DMS153 treated with DMSO at 0.1 percent for 48 hours (cell line): ENCODE results near the gene KLHL34.

Experiments used
- DNase-seq: peaks from one replicate; lab custom pipeline; 2025; ENCODE audit not compliant: unreplicated experiment; lab: John Stamatoyannopoulos, UW

The KLHL34 gene, protein sequence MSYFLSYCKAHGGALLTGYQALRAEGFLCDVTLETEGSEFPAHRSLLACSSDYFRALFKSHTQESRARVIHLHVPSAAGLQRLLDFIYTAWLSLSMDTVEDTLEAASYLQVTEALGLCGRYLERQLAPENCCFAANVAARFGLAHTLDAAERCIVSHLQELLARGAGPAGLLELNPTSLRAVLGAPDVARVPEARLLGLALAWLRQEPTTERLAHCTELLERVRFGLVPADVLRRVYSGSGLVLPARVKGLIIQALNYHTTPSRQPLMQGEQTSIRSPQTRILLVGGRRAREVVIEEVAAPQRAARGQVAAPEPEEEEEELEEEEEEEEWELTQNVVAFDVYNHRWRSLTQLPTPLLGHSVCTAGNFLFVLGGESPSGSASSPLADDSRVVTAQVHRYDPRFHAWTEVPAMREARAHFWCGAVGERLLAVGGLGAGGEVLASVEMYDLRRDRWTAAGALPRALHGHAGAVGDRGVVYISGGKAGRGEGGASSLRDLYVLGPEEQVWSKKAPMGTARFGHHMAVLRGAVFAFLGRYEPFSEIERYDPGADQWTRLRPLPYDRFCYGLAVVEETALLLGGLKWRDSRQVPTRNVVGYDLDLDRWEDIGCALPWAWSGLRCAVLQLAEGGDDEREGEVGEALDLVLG

GRCh38 chrX:21658152-21658737 lies at the start of gene KLHL34:
KLHL34 (minus strand) TSS chrX:21658330; CDS start chrX:21657788, 542 bp downstream.
- no peak for DNase-seq

- DNase-seq, result no peak
Measured at GRCh38 chrX:21705225-21705624, 47.1 kb upstream of the KLHL34 start.

DNA sequence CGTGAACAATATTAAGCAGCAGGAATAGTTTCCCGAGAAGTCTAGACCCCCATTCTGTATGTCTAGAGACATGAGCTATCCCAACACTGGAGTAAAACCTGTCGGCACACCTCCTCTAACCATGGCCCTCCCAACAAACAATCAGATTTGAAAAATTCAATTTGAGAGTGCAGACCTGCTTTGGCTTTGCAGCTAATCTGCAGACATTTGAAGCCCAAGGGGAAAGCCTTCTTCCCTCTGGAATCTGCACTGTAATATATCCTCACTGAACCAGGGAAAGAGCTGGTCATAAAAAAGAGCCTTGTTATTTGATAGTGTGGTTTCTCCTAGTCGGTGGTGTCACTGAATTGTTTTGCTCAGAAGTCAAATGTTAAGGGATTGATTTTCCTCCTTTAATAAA lies 44.6 kb upstream of the KLHL34 start:
- no peak for DNase-seq

DNA sequence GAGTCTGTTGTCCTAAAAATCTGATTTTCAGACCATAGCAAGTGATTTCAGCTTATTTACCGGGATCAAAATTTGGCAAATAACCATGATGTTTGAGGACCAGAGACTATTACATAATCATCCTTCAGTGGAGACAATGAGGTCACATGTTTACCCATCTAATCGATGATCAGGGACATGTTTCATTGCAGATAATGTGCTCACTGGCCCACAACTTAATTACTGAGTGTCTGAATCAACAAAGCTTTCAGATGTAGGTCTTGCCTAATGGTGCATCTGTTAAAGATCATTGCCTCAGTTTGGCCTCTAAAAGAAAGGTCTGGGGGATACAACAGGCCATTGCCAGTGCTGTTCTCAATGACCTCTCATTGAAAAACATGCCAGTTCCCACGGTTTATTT lies 42.8 kb upstream of the KLHL34 start:
- no peak for DNase-seq

DNA sequence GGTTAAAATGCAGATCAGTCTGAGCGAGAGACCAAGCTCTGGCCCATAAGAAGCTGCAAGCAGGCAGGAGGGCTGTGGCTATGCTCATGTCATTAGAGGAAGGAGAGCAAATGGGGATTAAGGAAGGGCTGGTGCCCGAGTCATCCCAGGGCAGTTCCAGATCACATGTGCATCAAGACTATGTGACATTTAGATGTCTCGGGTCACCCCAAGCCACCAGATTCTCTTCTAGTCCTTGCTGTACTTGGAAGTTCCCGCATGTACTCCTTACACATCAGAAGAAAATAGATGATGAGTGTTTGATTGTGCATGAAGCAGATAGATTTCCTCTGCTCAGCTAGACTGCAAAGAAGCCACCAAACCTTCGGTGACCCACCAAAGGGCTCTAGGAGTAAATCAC lies 42.1 kb upstream of the KLHL34 start:
- no peak for DNase-seq

DNA sequence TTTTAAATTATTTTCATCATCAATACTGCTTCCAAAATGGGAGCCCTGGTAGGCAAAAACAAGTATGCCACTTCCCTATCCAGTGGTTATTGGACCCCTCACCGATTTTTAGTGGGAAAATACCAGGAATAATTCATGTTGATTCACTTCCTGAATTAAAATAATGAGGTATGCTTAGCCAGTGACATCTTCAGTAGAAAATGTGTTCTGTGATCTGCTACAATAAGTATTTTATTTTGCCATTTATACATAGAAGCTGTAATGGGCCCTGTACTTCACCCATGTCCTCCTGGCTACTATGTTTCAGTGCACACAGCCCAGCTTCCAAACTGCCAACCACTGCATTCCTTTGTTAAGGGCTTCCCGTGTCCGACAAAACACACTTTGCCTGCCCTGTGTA lies 41.0 kb upstream of the KLHL34 start:
- no peak for DNase-seq

GRCh38 chrX:21698272-21698671 lies 40.1 kb upstream of the KLHL34 start:
- no peak for DNase-seq

DNA sequence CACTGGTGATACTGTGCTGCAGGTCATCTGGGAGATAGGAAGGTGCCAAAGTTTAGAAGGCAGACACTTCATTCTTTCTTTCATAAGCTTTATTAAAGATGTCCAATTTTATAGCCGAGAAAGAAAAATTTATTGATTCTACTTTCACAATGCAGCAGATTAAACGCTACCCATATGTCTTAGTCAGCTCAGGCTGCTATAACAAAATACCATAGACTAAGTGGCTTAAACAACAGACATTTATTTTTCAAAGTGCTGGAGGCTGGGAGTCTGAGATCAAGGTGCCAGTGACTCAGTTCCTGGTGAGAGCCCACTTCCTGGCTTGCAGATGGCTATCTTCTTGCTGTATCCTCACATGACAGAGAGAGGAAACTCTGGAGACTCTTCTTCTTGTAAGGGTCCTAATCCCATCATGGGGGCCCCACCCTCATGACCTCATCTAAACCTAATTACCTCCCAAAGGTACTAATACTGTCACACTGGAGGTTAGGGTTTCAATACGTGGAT lies 33.4 kb upstream of the KLHL34 start:
- no peak for DNase-seq

DNA sequence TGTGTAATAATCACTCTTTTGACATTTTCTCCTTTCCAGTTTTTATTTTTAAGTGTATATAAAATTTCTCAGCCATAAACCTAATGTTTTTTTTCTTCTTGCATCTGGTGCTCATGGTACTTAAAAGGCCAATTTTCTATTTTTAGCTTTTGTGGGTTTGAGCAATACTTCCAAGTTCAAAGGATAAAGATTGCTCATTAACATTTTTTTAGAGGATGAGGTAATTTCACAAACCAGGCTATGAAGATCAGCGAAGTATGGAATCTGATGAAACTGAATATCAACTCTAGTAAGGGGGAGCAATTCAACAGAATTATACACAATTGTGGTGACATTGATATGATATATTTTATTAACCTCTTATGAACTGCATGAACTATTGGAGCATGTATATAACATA lies 25.8 kb upstream of the KLHL34 start:
- no peak for DNase-seq

DNA sequence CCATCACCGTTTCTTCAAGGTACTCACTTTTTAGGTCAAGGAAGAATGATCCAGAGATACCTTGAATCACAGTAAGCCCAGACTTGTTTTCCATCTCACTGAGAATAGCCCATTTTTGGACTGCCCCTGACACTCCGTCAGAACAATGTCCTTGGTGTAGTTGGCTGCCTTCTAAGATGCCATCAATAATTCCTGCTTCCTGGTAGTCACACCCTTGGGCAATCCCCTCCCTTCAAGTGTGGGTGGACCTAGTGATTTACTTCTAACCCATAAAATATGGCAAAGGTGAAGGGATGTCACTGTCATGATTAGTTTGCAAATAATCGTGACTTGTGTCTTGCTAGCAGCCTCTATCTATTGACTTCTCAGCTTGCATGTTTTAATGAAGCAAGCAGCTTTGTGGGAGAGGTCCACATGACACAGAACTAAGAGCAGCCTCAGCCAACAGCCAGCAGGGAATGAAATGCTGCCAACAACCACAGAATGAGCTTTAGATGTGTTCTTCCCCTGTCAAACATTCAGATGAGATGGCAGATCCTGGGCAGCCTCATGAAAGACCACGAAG lies 20.0 kb upstream of the KLHL34 start:
- no peak for DNase-seq

DNA sequence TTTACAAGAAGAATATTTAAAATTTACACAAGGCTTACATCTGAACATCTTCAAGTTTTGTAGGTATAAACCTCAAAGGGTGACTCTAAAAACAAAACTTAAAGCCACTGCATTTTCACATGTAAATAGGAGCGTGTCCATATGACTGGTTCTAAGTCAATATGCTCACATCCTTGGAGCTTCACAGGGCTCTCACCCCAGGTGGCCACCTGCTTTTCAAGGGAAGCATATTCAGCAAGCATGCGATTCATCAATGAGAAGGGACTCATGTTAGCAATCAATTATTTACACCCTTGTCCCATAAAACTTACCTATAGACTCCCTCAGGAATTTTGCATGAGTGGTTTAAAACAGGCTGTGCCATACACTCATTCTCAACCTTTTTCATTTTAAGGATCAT lies 17.8 kb upstream of the KLHL34 start:
- DNase-seq, result no peak

DNA sequence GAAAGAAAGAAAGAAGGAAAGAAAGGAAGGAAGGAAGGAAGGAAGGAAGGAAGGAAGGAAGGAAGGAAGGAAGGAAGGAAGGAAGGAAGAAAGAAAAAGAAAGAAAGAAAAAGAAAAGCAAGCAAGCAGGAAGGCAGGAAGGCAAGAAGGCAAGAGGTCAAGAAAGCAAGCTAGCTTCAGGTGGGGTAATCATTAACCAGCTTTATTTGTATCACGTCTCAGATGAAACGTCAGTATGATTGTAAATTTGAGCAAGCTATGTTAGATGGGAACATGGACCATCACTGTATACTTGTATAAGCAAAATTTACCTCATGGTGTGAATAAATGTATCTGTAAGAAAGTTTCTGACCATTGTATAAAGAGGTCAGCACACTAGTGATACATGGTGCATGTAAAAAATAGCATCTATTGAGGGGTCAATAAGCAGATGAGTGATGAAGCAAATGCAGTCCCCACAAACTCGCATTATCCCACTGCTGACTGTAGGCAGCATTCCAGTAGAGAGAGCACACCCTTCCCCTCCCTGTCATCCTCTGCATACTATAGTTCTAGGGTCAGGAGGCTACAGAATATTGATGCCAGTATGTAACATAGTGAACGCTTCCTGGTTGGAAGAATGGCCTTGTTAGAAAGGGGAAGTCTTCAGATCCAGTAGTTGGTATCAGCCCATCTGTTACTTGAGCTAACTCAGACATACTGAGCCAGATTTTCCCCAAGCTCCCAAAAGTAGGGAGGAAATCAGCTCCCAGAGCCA lies 16.5 kb upstream of the KLHL34 start:
- no peak for DNase-seq

GRCh38 chrX:21666679-21667078 lies 8.5 kb upstream of the KLHL34 start:
- no peak for DNase-seq

GRCh38 chrX:21666252-21666651 lies 8.1 kb upstream of the KLHL34 start:
- DNase-seq, result no peak

DNA sequence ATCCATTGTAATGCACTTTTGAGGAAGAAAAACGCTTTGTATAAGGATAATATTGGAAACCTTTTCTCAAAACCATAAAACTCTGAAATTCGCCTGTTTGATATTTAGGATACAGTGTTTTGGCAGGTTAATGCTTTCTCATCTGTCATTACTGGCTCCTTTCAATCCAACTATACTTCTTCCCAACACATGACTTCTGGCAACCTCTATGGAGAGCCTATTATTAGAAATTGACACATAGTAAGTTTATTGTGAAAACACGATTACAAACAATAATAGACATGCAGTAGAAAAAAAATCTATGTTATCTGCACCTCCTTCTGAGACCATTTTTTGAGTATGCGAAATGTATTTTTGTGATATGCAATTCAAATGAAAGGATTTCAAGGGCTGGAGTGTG lies 4.6 kb upstream of the KLHL34 start:
- DNase-seq, result no peak

- DNase-seq, result no peak
Measured at GRCh38 chrX:21661316-21661715, 3.2 kb upstream of the KLHL34 start.

- no peak for DNase-seq
Measured at GRCh38 chrX:21660156-21660555, 2.0 kb upstream of the KLHL34 start.

DNA sequence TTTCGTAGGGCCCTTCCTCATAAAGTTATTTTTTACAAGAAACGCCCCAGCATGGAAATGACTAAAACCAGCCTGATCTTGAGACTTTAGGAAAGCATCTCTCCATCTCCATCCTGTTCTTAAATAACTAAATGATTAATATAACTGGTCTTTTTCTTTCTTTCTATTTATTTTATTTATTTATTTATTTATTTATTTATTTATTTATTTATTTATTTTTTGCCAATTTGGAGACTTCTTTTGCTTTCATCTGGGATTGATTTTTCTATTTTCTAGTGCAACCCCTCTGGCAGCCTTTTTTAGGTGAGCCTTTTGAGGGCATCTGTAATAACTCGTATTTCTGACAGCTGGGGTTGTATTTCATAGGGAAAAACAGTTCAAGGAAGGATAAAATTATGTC lies 1.2 kb upstream of the KLHL34 start:
- DNase-seq, result no peak

GRCh38 chrX:21658746-21659145 lies 616 bp upstream of the KLHL34 start:
- DNase-seq, result no peak

GRCh38 chrX:21657318-21658151 lies 595 bp downstream of the KLHL34 start:
- no peak for DNase-seq
